K562 (cell line): ENCODE data around the gene RGMB. TPM values are rescaled to one million over a fixed set of nuclear protein-coding genes. Genes with fewer than 3 reads are reported as not detected.
"Not testable (repeated sequence)": the region's sequence is repeated elsewhere in the genome, so short reads cannot be mapped to it uniquely, and the experiment has no call there.

ENCODE experiments used
- ATAC-seq: fragments of 200-7000 bp; cut with Tn5 transposase; 3 replicates; pipeline ENCODE4 v1.9.1; 2020; ENCODE audit warnings: moderate library complexity
- BruUV-seq: library from RNA; stranded (reverse); fragments of 400-500 nt; replicated peaks from 2 replicates; lab custom pipeline; 2021; lab: Mats Ljungman, UMichigan
- CTCF ChIA-PET: fragments of 300-600 bp; formaldehyde crosslinking; extraction: SDS; loops from one replicate; lab custom pipeline; 2021; ENCODE audit warnings: low intra/inter-chr PET ratio; lab: Yijun Ruan, JAX
- POLR2A ChIA-PET: fragments of 300-600, 350-650 bp; sonication (Branson Sonifier 250); formaldehyde crosslinking; extraction: SDS; loops from one replicate; lab custom pipeline; 2021; ENCODE audit warnings: antibody characterized with exemption, inconsistent platforms; lab: Yijun Ruan, JAX
- DNase-seq, 4 experiments: peaks; one replicate each; pipeline versions ENCODE4 v3.0.0 to v3.0.0-alpha.2; 2011 to 2018; ENCODE audit warnings: low spot score in 3 of 4, mixed read lengths in 3 of 4; ENCODE audit errors: extremely low read depth in 1 of 4
- FAIRE-seq: peaks from 2 replicates; lab custom pipeline; 2011; peaks lifted over from hg19 to GRCh38; lab: Jason Lieb, UNC
- H2AFZ ChIP-seq: 2 replicates; pipeline ENCODE4 v1.6.0; 2011; ENCODE audit warnings: low read depth, low read length, control low read depth, inconsistent platforms
- H3K27ac ChIP-seq: fragments of 200-600 bp; 3 replicates; pipeline ENCODE4 v1.8.0; 2011; ENCODE audit warnings: low read depth, mild to moderate bottlenecking, control low read depth, inconsistent platforms, low read length, moderate library complexity, mixed read lengths; ENCODE audit errors: extremely low read depth
- H3K27me3 ChIP-seq, 2 experiments: fragments of 300-600 bp in 1 of 2; 2 replicates in 1 of 2; 3 replicates in 1 of 2; pipeline versions ENCODE4 v1.6.0 to v1.8.0; 2011; ENCODE audit warnings: inconsistent platforms in 2 of 2, low read length in 2 of 2, mild to moderate bottlenecking in 1 of 2, mixed read lengths in 1 of 2, moderate library complexity in 1 of 2; ENCODE audit not compliant: control insufficient read depth in 2 of 2, insufficient read depth in 2 of 2
- H3K36me3 ChIP-seq: fragments of 300-600 bp; 3 replicates; pipeline ENCODE4 v1.8.0; 2011; ENCODE audit warnings: mild to moderate bottlenecking, low read length, inconsistent platforms; ENCODE audit not compliant: control insufficient read depth, insufficient read depth
- H3K4me1 ChIP-seq, 2 experiments: fragments of 200-600 bp in 1 of 2; replicated peaks in 1 of 2; 2 replicates in 1 of 2; 3 replicates in 1 of 2; pipeline versions ENCODE4 v1.5.1 to v1.8.0; 2011; ENCODE audit warnings: inconsistent platforms in 2 of 2, low read length in 2 of 2, mild to moderate bottlenecking in 1 of 2, mixed read lengths in 1 of 2, moderate library complexity in 1 of 2; ENCODE audit not compliant: control insufficient read depth in 2 of 2, insufficient read depth in 2 of 2
- H3K4me2 ChIP-seq: 2 replicates; pipeline ENCODE4 v1.6.1; 2011; ENCODE audit warnings: low read length, control low read depth, inconsistent platforms, mixed read lengths; ENCODE audit not compliant: insufficient read depth
- H3K4me3 ChIP-seq: fragments of 200-600 bp; sonication (generic), shearing (Covaris generic); 2 replicates; pipeline ENCODE4 v1.5.1; 2016; ENCODE audit warnings: control low read depth, inconsistent platforms
- H3K79me2 ChIP-seq: fragments of 200-600 bp; 3 replicates; pipeline ENCODE4 v1.8.0; 2011; ENCODE audit warnings: low read length, inconsistent platforms; ENCODE audit not compliant: control insufficient read depth, insufficient read depth
- H3K9ac ChIP-seq, 2 experiments: 2 replicates each; pipeline versions ENCODE4 v1.6.0 to v1.6.1; 2011; ENCODE audit warnings: low read depth in 2 of 2, low read length in 2 of 2, control low read depth in 1 of 2, inconsistent platforms in 1 of 2, mild to moderate bottlenecking in 1 of 2, mixed read lengths in 1 of 2; ENCODE audit not compliant: insufficient read depth in 1 of 2
- H3K9me1 ChIP-seq: one replicate; pipeline ENCODE4 v1.6.0; 2011; ENCODE audit warnings: inconsistent platforms, mild to moderate bottlenecking, low read length, moderate library complexity; ENCODE audit not compliant: control insufficient read depth, insufficient read depth
- H3K9me3 ChIP-seq: replicated peaks from 2 replicates; pipeline ENCODE4 v1.5.1; 2011; ENCODE audit warnings: low read depth, low read length, inconsistent platforms; ENCODE audit not compliant: control insufficient read depth, insufficient read depth
- H4K20me1 ChIP-seq: replicated peaks from 2 replicates; pipeline ENCODE4 v1.6.1; 2011; ENCODE audit warnings: low read length, inconsistent platforms, mixed read lengths; ENCODE audit not compliant: control insufficient read depth, insufficient read depth
- ETV6 ChIP-seq, 3 experiments: fragments of 150-350 bp in 1 of 3; sonication (generic) in 1 of 3; formaldehyde crosslinking in 1 of 3; IDR thresholded peaks; 2 replicates each; pipeline versions ENCODE4 v1.6.1 to v1.8.0; 2014 to 2022; ENCODE audit warnings: borderline replicate concordance in 2 of 3, low read depth in 2 of 3, antibody characterized with exemption in 1 of 3, low read length in 1 of 3, mild to moderate bottlenecking in 1 of 3, missing genetic modification reagents in 1 of 3
- GTF2A2 ChIP-seq: IDR thresholded peaks from 2 replicates; pipeline ENCODE4 v1.6.1; 2016; ENCODE audit warnings: mild to moderate bottlenecking, missing genetic modification characterization, missing compliant biosample characterization
- HNRNPL ChIP-seq: fragments of 200-400 bp; formaldehyde crosslinking; IDR thresholded peaks from 2 replicates; pipeline ENCODE4 v1.6.1; 2017; ENCODE audit warnings: low read depth, mild to moderate bottlenecking, low read length
- MAFF ChIP-seq: IDR thresholded peaks from 2 replicates; pipeline ENCODE4 v1.6.1; 2012; ENCODE audit warnings: low read length, improper control_type of control experiment
- RBM25 ChIP-seq: fragments of 200-400 bp; formaldehyde crosslinking; IDR thresholded peaks from 2 replicates; pipeline ENCODE4 v1.6.1; 2018; ENCODE audit warnings: low read length, low read depth, moderate library complexity; ENCODE audit not compliant: severe bottlenecking
- RNF219 ChIP-seq: fragments of 250-450 bp; sonication (Bioruptor Pico); IDR thresholded peaks from 2 replicates; pipeline ENCODE4 v1.5.0; 2022; ENCODE audit warnings: mild to moderate bottlenecking
- SIRT6 ChIP-seq: IDR thresholded peaks from one replicate; pipeline ENCODE4 v1.6.1; 2012; ENCODE audit warnings: low read depth, mild to moderate bottlenecking, control low read depth, inconsistent platforms, low read length, moderate library complexity
- SLC30A9 ChIP-seq: fragments of 250-450 bp; sonication (Bioruptor Pico); IDR thresholded peaks from 2 replicates; pipeline ENCODE4 v1.8.0; 2022; ENCODE audit warnings: mild to moderate bottlenecking, moderate library complexity
- TCFL5 ChIP-seq: fragments of 250-450 bp; sonication (Bioruptor Pico); conservative IDR thresholded peaks from 2 replicates; pipeline ENCODE4 v1.6.1; 2021; ENCODE audit warnings: mild to moderate bottlenecking, moderate library complexity, matching md5 sums
- TRIM28 ChIP-seq: fragments of 450-650 bp; IDR thresholded peaks from 2 replicates; pipeline ENCODE4 v1.6.1; 2017
- ZBTB26 ChIP-seq: fragments of 450-650 bp; formaldehyde crosslinking; IDR thresholded peaks from 2 replicates; pipeline ENCODE4 v1.4.0; 2022; ENCODE audit warnings: missing genetic modification characterization
- ZNF143 ChIP-seq: sonication (generic); formaldehyde crosslinking; IDR thresholded peaks from 2 replicates; pipeline ENCODE4 v1.9.0; 2022; ENCODE audit warnings: mild to moderate bottlenecking, missing genetic modification reagents
- ZNF146 ChIP-seq: IDR thresholded peaks from one replicate; pipeline ENCODE4 v1.6.1; 2018; ENCODE audit warnings: missing compliant biosample characterization; ENCODE audit not compliant: unreplicated experiment
- ZNF347 ChIP-seq: fragments of 450-650 bp; formaldehyde crosslinking; IDR thresholded peaks from 2 replicates; pipeline ENCODE4 v1.4.0; 2020; ENCODE audit warnings: low read depth, mild to moderate bottlenecking, moderate library complexity
- WGBS: fragments of 100-300 bp; shearing (Covaris generic); methylation state at CpG from one replicate; pipeline ENCODE4 v1.1.6; 2016; ENCODE audit warnings: low coverage, mixed read lengths; ENCODE audit not compliant: insufficient coverage; ENCODE audit errors: missing lambda C conversion rate; 5-methylcytosine and 5-hydroxymethylcytosine counted together
- in situ Hi-C: fragments of 300-500 bp; cut with MboI; formaldehyde crosslinking; loops from 4 replicates; pipeline ENCODE4 v1.15.0; 2018; ENCODE audit warnings: inconsistent platforms, mixed read lengths
- intact Hi-C: fragments of 100-400 bp; cut with micrococcal nuclease; formaldehyde crosslinking; loops from 2 replicates; pipeline ENCODE4 v1.14.2; 2022
- polyA plus RNA-seq, 8 experiments: library from polyadenylated mRNA; depleted of rRNA in 4 of 8; stranded (reverse) in 5 of 8; unstranded in 3 of 8; fragments of >200 nt; fragmentation: Nextera tagmentation in 2 of 8; fragmentation: Illumina TruSeq in 1 of 8; extraction: Ambion mirVana in 2 of 8; extraction: Trizol in 1 of 8; gene quantifications; 2 replicates each; pipeline versions ENCODE4 v1.2.1 to v1.2.3, GENCODE V29; 2011 to 2014; ENCODE audit warnings: inconsistent platforms in 1 of 8, missing spikeins in 1 of 8
- total RNA-seq, 7 experiments: library from RNA; depleted of rRNA in 6 of 7; stranded (reverse); fragments of >200 nt in 6 of 7; fragmentation: Illumina TruSeq in 2 of 7; extraction: Trizol in 2 of 7; gene quantifications; 2 replicates each; pipeline versions ENCODE4 v1.2.1 to v1.2.3, GENCODE V29; 2011 to 2021; ENCODE audit warnings: low replicate concordance in 1 of 7

The RGMB gene
- total and polyA plus RNA-seq, 9 of the 15 experiments (the other 6 are each of a cell fraction or from before 2014, with no cell fraction given) = 0.03 to 0.38 TPM; not detected in 7

- H3K27ac ChIP-seq, H3K27me3 ChIP-seq, H3K9me1 ChIP-seq, DNase-seq, in situ Hi-C loops, H4K20me1 ChIP-seq, BruUV-seq, intact Hi-C loops, H3K9ac ChIP-seq, FAIRE-seq, ATAC-seq, CTCF ChIA-PET, H3K4me1 ChIP-seq, H3K9me3 ChIP-seq, POLR2A ChIA-PET, H3K4me3 ChIP-seq, H2AFZ ChIP-seq, H3K4me2 ChIP-seq, H3K79me2 ChIP-seq, H3K36me3 ChIP-seq: not testable (repeated sequence)
- WGBS = 0% methylated on average over 1 of the region's 1 CpG
- peak; percentile 87 for TF ChIP-seq ZNF146 (CRISPR knock-in tag)
- TF ChIP-seq RBM25 = peak; percentile 13
Observed at GRCh38 chr5:98748259-98748658, 25.2 kb upstream of the RGMB start.

- 21% methylated on average over 1 of the region's 1 CpG for WGBS
- Histone ChIP-seq H3K27me3 (no peaks in the 10 kb centered on the region), H3K36me3 (no peaks in the 10 kb centered on the region), H3K9ac (no peak overlapping the region), H3K4me1 (no peaks in the 10 kb centered on the region), H2AFZ (no peak overlapping the region), H3K27ac (no peak overlapping the region), H3K9me1 (no peaks in the 10 kb centered on the region), H3K4me3 (no peak overlapping the region), H4K20me1 (no peaks in the 10 kb centered on the region), H3K9me3 (no peaks in the 10 kb centered on the region), H3K4me2 (no peak overlapping the region), H3K79me2 (no peaks in the 10 kb centered on the region)
- no TSS peak for BruUV-seq
- DNase-seq = no peak
- ChIA-PET POLR2A (no interaction called here), CTCF (no interaction called here)
- ATAC-seq = no peak
- intact Hi-C loops = no loop called here
- FAIRE-seq = no peak
- in situ Hi-C loops = no loop called here
- no peak for TF ChIP-seq HNRNPL
- TF ChIP-seq TCFL5 (CRISPR knock-in tag) = no peak
- TF ChIP-seq MAFF = no peak
- TF ChIP-seq ZBTB26 (CRISPR knock-in tag) = no peak
- no peak for TF ChIP-seq ZNF347 (CRISPR knock-in tag)
- TF ChIP-seq ZNF143 (CRISPR knock-in tag) = no peak
- no peak for TF ChIP-seq SLC30A9
- no peak for TF ChIP-seq GTF2A2
- TF ChIP-seq RNF219 (CRISPR knock-in tag) = no peak
- TF ChIP-seq ETV6 (IDR thresholded peaks at IDR 0.05; ENCODE audit: borderline replicate concordance in 1 of 2, low read depth in 2 of 2, low read length in 1 of 2) = no peak
- TF ChIP-seq ETV6 (CRISPR knock-in tag; IDR thresholded peaks at IDR 0.05; ENCODE audit: borderline replicate concordance) = no peak
- TF ChIP-seq SIRT6 = no peak
- no peak for TF ChIP-seq TRIM28
Observed at GRCh38 chr5:98749046-98749445, 24.4 kb upstream of the RGMB start.
